HCT116 (cell line): Measurements from ENCODE around the gene ARFRP1. TPM values are rescaled to one million over a fixed set of nuclear protein-coding genes. Genes with fewer than 3 reads are reported as not detected.
A peak's percentile ranks its signal among the peaks of the same experiment; 100 is the strongest.

Experiments
- ATAC-seq: fragments of 200-7000 bp; cut with Tn5 transposase; 2 replicates; pipeline ENCODE4 v1.9.1; 2020; ENCODE audit warnings: mild to moderate bottlenecking, moderate library complexity
- BruUV-seq: library from RNA; stranded (reverse); fragments of 400-500 nt; replicated peaks from 2 replicates; lab custom pipeline; 2021; lab: Mats Ljungman, UMichigan
- CTCF ChIA-PET: fragments of 300-600 bp; sonication (Branson Sonifier 250); formaldehyde crosslinking; loops from one replicate; lab custom pipeline; 2021; ENCODE audit warnings: antibody characterized with exemption; lab: Charles Lee
- POLR2A ChIA-PET: fragments of 300-600, 350-600 bp; sonication (Branson Sonifier 250); formaldehyde crosslinking; loops from one replicate; lab custom pipeline; 2021; ENCODE audit warnings: antibody characterized with exemption; lab: Charles Lee
- RAD21 ChIA-PET, 2 experiments: fragments of 300-600 bp; sonication (Branson Sonifier 250); formaldehyde crosslinking; loops; one replicate each; lab custom pipeline; 2023; ENCODE audit warnings: low total read pairs in 2 of 2; ENCODE audit not compliant: uncharacterized antibody in 2 of 2, unreplicated experiment in 2 of 2, low non-redundant PET in 1 of 2; lab: Charles Lee
- DNase-seq: peaks from one replicate; pipeline ENCODE4 v3.0.0-alpha.2; 2010; ENCODE audit warnings: low read depth, low spot score
- H2AFZ ChIP-seq: fragments of 200-600 bp; shearing (Covaris generic), sonication (generic); 2 replicates; pipeline ENCODE4 v1.6.1; 2017; ENCODE audit warnings: low read depth, mixed run types, mixed read lengths, antibody characterized with exemption, low read length; ENCODE audit not compliant: poor library complexity, severe bottlenecking
- H3K27ac ChIP-seq: 2 replicates; pipeline ENCODE4 v1.5.1; 2012; ENCODE audit warnings: low read depth, low read length
- H3K27me3 ChIP-seq: fragments of 200-600 bp; sonication (generic); 2 replicates; pipeline ENCODE4 v1.6.1; 2016; ENCODE audit warnings: mixed run types, low read length, mixed read lengths; ENCODE audit not compliant: insufficient read depth
- H3K36me3 ChIP-seq, 2 experiments: fragments of 200-500 bp in 1 of 2; fragments of 200-600 bp in 1 of 2; sonication (Bioruptor generic) in 1 of 2; sonication (generic) in 1 of 2; 2 replicates each; pipeline versions ENCODE4 v1.5.1 to v1.6.1; 2014 to 2016; ENCODE audit warnings: low read length in 2 of 2, inconsistent platforms in 1 of 2, mixed read lengths in 1 of 2, mixed run types in 1 of 2; ENCODE audit not compliant: insufficient read depth in 2 of 2, control insufficient read depth in 1 of 2
- H3K4me1 ChIP-seq, 2 experiments: fragments of 200-600 bp in 1 of 2; sonication (generic) in 1 of 2; 2 replicates each; pipeline versions ENCODE4 v1.5.1 to v1.6.1; 2012 to 2017; ENCODE audit warnings: low read length in 2 of 2, inconsistent platforms in 1 of 2, mild to moderate bottlenecking in 1 of 2, mixed read lengths in 1 of 2, mixed run types in 1 of 2, moderate library complexity in 1 of 2; ENCODE audit not compliant: insufficient read depth in 2 of 2, control insufficient read depth in 1 of 2
- H3K4me2 ChIP-seq: fragments of 200-600 bp; sonication (generic); 2 replicates; pipeline ENCODE4 v1.6.1; 2017; ENCODE audit warnings: mixed run types, low read length, mixed read lengths
- H3K4me3 ChIP-seq, 2 experiments: fragments of 200-600 bp in 1 of 2; sonication (generic) in 1 of 2; replicated peaks in 1 of 2; 2 replicates each; pipeline ENCODE4 v1.5.1; 2011 to 2016; ENCODE audit warnings: low read length in 2 of 2, control low read depth in 1 of 2, low read depth in 1 of 2, mild to moderate bottlenecking in 1 of 2, mixed read lengths in 1 of 2, mixed run types in 1 of 2
- H3K79me2 ChIP-seq: fragments of 200-600 bp; sonication (generic); 2 replicates; pipeline ENCODE4 v1.6.1; 2017; ENCODE audit warnings: mild to moderate bottlenecking, mixed run types, low read length, moderate library complexity, mixed read lengths; ENCODE audit not compliant: insufficient read depth
- H3K9ac ChIP-seq: fragments of 200-600 bp; sonication (generic); 2 replicates; pipeline ENCODE4 v1.6.1; 2016; ENCODE audit warnings: low read length, mixed read lengths
- H3K9me2 ChIP-seq: fragments of 200-600 bp; sonication (generic), shearing (Covaris generic); 2 replicates; pipeline ENCODE4 v1.6.1; 2017; ENCODE audit warnings: mixed run types, mild to moderate bottlenecking, moderate library complexity; ENCODE audit not compliant: insufficient read depth
- H3K9me3 ChIP-seq, 2 experiments: fragments of 200-500 bp in 1 of 2; fragments of 200-600 bp in 1 of 2; sonication (Bioruptor generic) in 1 of 2; sonication (generic) in 1 of 2; 2 replicates each; pipeline ENCODE4 v1.6.1; 2014 to 2017; ENCODE audit warnings: low read length in 2 of 2, mixed read lengths in 2 of 2, inconsistent platforms in 1 of 2, low read depth in 1 of 2, mild to moderate bottlenecking in 1 of 2, mixed run types in 1 of 2, moderate library complexity in 1 of 2; ENCODE audit not compliant: control insufficient read depth in 1 of 2, insufficient read depth in 1 of 2
- H4K20me1 ChIP-seq: fragments of 200-600 bp; sonication (generic), shearing (Covaris generic); 2 replicates; pipeline ENCODE4 v1.6.1; 2017; ENCODE audit warnings: mixed run types, mild to moderate bottlenecking, moderate library complexity; ENCODE audit not compliant: insufficient read depth
- POLR2A ChIP-seq: IDR thresholded peaks from 2 replicates; pipeline ENCODE4 v1.7.0; 2011; ENCODE audit warnings: borderline replicate concordance; ENCODE audit not compliant: insufficient read depth, insufficient read length; ENCODE audit errors: extremely low read depth
- POLR2AphosphoS5 ChIP-seq: IDR thresholded peaks from 2 replicates; pipeline ENCODE4 v1.6.1; 2011; ENCODE audit warnings: mild to moderate bottlenecking, low read depth, low read length, moderate library complexity
- RAD21 ChIP-seq: IDR thresholded peaks from 2 replicates; pipeline ENCODE4 v1.6.1; 2012; ENCODE audit warnings: low read depth, mild to moderate bottlenecking
- SP1 ChIP-seq: IDR thresholded peaks from 2 replicates; pipeline ENCODE4 v1.6.1; 2012; ENCODE audit warnings: low read depth
- YY1 ChIP-seq: IDR thresholded peaks from 2 replicates; pipeline ENCODE4 v1.6.1; 2011; ENCODE audit warnings: low read length, low read depth, moderate library complexity, mild to moderate bottlenecking; ENCODE audit not compliant: insufficient replicate concordance; ENCODE audit errors: extremely low read depth
- ZNF274 ChIP-seq: fragments of 200-500 bp; sonication (Bioruptor generic); IDR thresholded peaks from 2 replicates; pipeline ENCODE4 v1.6.1; 2014; ENCODE audit warnings: mild to moderate bottlenecking, low read depth, low read length, inconsistent platforms
- intact Hi-C: fragments of 100-400 bp; cut with micrococcal nuclease; formaldehyde crosslinking; loops from 2 replicates; pipeline ENCODE4 v1.10.0; 2022
- total RNA-seq: library from RNA; stranded (reverse); gene quantifications from one replicate; pipeline ENCODE4 v1.2.1, GENCODE V29; 2021; ENCODE audit not compliant: unreplicated experiment
- TF ChIP-seq, protein P1 (sequence below): IDR thresholded peaks from 2 replicates; pipeline ENCODE4 v1.6.1; 2012
- TF ChIP-seq, protein P2 (sequence below): IDR thresholded peaks from 2 replicates; pipeline ENCODE4 v1.6.1; 2012
- TF ChIP-seq, protein P3 (sequence below), 3 experiments: fragments of 200-600 bp in 1 of 3; sonication (generic) in 1 of 3; IDR thresholded peaks in 2 of 3; conservative IDR thresholded peaks in 1 of 3; 2 replicates each; pipeline ENCODE4 v1.5.1; 2012 to 2017; ENCODE audit warnings: low read depth in 2 of 3, low read length in 2 of 3, antibody characterized with exemption in 1 of 3, borderline replicate concordance in 1 of 3, control low read depth in 1 of 3, mild to moderate bottlenecking in 1 of 3, mixed read lengths in 1 of 3, mixed run types in 1 of 3, moderate library complexity in 1 of 3; ENCODE audit not compliant: insufficient read depth in 1 of 3

The ARFRP1 gene
- total RNA-seq, 1 experiment from 2014 or later: 53.7 TPM

DNA sequence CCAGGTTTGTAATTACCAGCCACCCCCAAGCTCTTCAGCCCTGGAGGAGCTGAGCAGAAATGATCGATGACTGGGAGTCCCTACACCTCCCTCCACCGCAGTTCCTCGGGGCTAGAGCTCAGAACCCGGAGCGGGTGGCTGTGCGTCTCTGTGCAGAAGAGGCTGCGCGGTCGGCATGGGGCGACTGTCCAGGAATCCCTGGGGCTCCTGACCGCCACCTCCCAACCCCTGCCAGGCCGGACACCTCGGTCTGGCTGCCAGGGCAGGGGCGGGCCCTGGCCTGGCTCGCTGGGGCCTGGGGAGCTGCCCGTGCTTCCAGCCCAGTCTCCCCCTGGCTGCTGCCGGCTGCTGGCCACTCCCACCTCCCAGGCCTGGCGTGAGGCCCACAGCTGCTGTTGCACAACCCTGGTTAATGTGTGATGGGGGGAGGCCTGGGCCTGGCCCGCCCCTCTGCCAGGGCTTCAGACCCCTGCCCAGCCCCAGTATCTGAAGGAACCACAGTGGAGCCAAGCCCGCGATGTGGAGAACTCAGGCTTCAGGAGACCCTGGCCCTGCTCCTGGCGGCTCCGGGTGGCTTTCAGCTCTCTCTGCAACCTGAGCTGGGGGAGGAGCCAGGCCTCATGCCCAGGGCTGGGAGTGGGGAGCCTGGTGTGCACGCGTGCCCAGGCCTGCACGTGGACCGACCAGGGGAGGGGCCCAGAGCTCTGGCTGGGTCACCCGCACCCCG lies 33.0 kb upstream of the ARFRP1 start (continued):
- TF ChIP-seq, protein P1, sequence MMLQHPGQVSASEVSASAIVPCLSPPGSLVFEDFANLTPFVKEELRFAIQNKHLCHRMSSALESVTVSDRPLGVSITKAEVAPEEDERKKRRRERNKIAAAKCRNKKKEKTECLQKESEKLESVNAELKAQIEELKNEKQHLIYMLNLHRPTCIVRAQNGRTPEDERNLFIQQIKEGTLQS: no peak
- TF ChIP-seq, protein P2, sequence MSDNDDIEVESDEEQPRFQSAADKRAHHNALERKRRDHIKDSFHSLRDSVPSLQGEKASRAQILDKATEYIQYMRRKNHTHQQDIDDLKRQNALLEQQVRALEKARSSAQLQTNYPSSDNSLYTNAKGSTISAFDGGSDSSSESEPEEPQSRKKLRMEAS: peak; percentile 93
- TF ChIP-seq RAD21: no peak
- TF ChIP-seq POLR2A: no peak

DNA sequence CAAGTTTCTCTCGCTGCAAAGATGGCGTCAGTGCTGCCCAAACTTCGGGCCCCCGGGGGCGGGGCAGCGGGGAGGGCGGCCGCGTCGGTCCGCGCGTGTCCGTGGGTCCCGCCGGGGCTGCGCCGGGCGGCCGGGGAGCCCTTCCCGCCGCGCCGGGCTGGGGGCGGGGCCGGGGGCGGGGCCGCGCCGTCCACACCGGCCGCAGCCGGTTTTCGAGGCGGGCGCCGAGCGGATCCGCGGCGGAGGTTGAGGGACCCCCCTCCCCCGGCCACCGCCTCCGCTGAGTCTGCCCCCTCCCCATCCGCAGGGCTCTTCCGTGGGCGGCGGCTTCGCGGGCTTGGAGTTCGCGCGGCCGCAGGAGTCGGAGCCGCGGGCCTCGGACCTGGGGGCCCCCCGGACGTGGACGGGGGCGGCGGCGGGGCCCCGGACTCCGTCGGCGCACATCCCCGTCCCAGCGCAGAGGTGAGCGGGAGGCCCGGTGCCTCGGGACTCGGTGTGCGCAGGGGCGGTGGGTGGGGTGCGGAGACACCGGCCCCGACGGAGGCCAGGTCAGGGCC lies 32.4 kb upstream of the ARFRP1 start:
- Histone ChIP-seq H3K4me1 (peaks cover 20 to 50% of the 10 kb centered on the region in 2 experiments; a peak in 3 of 4 replicates), H4K20me1 (no peaks in the 10 kb centered on the region), H3K4me2 (peak overlapping the region; percentile 78), H2AFZ (no peak overlapping the region), H3K27me3 (no peaks in the 10 kb centered on the region), H3K9ac (peak overlapping the region; percentile 89), H3K4me3 (peak overlapping the region; percentile 76 to 85), H3K79me2 (peaks cover 18% of the 10 kb centered on the region), H3K27ac (peak overlapping the region; percentile 96), H3K36me3 (peaks cover 3 to 23% of the 10 kb centered on the region in 2 experiments; a peak in 2 of 4 replicates), H3K9me2 (no peaks in the 10 kb centered on the region), H3K9me3 (no peaks in the 10 kb centered on the region)
- BruUV-seq: no TSS peak
- ChIA-PET RAD21 (no interaction called here), CTCF (interaction anchor here (1.0 to 1.6 kb wide), 3 partner anchors 32 to 241 kb away, joined by 3 to 4 read pairs (median 4); partner anchors contain the start of genes ARFRP1, PRPF6 and ZGPAT), POLR2A (interaction anchor here (1.6 to 1.7 kb wide), 2 partner anchors 32 to 125 kb away, joined by 6 to 12 read pairs; partner anchors contain the start of genes ARFRP1, TPD52L2 and ZGPAT)
- peak; percentile 21 for ATAC-seq
- intact Hi-C loops: no loop called here
- no peak for TF ChIP-seq ZNF274
- TF ChIP-seq, protein P3, sequence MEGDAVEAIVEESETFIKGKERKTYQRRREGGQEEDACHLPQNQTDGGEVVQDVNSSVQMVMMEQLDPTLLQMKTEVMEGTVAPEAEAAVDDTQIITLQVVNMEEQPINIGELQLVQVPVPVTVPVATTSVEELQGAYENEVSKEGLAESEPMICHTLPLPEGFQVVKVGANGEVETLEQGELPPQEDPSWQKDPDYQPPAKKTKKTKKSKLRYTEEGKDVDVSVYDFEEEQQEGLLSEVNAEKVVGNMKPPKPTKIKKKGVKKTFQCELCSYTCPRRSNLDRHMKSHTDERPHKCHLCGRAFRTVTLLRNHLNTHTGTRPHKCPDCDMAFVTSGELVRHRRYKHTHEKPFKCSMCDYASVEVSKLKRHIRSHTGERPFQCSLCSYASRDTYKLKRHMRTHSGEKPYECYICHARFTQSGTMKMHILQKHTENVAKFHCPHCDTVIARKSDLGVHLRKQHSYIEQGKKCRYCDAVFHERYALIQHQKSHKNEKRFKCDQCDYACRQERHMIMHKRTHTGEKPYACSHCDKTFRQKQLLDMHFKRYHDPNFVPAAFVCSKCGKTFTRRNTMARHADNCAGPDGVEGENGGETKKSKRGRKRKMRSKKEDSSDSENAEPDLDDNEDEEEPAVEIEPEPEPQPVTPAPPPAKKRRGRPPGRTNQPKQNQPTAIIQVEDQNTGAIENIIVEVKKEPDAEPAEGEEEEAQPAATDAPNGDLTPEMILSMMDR (IDR thresholded peaks at IDR 0.05 in 2 of 3, conservative IDR thresholded peaks at IDR 0.05 in 1 of 3; ENCODE audit: borderline replicate concordance in 1 of 3, insufficient read depth in 1 of 3, low read depth in 2 of 3, low read length in 2 of 3): no peak
- TF ChIP-seq POLR2AphosphoS5: no peak
- no peak for TF ChIP-seq SP1
- TF ChIP-seq YY1: no peak
- TF ChIP-seq, protein P2: no peak; the same call in 1 of the 2 replicates
- TF ChIP-seq RAD21: no peak
- no peak for DNase-seq
